Right ventricle myocardium inferior (tissue), 1 donor: ENCODE results near the gene ASPG. TPM values are rescaled to one million over a fixed set of nuclear protein-coding genes. Genes with fewer than 3 reads are reported as not detected.

ENCODE experiments used
- ATAC-seq: fragments of 200-7000 bp; cut with Tn5 transposase; one replicate; pipeline ENCODE4 v1.9.1; 2020; ENCODE audit warnings: mild to moderate bottlenecking, moderate library complexity
- DNase-seq: peaks from one replicate; pipeline ENCODE4 v3.0.0; 2021; ENCODE audit errors: missing footprints
- intact Hi-C: fragments of 100-400 bp; cut with DNase I; formaldehyde crosslinking; loops from one replicate; pipeline ENCODE4 v1.11.0; 2022
- total RNA-seq: library from RNA; stranded (reverse); fragmentation: NEBNext Ultra II Directional; extraction: Animal tissue kit (Norgen Biotek cat#: 25700); gene quantifications from one replicate; pipeline ENCODE4 v1.2.1, GENCODE V29; 2021
- donor health status: DM: no; HTN: yes; CAD: no; lungs with severe emphysema.

Gene ASPG
- total RNA-seq, 1 donor from 2014 or later: 27.5 TPM

GRCh38 chr14:104091061-104091926 is 5.8 kb downstream of the ASPG start:
- intact Hi-C loops: no loop called here
- no peak for ATAC-seq
- peak; percentile 68 for DNase-seq

GRCh38 chr14:104091927-104092771 is 6.6 kb downstream of the ASPG start:
- intact Hi-C loops: no loop called here
- no peak for ATAC-seq

GRCh38 chr14:104092931-104093365 is 7.4 kb downstream of the ASPG start:
- intact Hi-C loops: no loop called here
- DNase-seq (peak; percentile 63), ATAC-seq (no peak)

More at GRCh38 chr14:104091927-104092771, 6.6 kb downstream of the ASPG start:
- DNase-seq: peak; percentile 69

- peak; percentile 45 for DNase-seq
- no peak for ATAC-seq
- intact Hi-C loops: no loop called here
Observed at GRCh38 chr14:104093366-104094055, 8.0 kb downstream of the ASPG start.

GRCh38 chr14:104094056-104094708 is 8.7 kb downstream of the ASPG start:
- intact Hi-C loops: no loop called here
- DNase-seq (no peak), ATAC-seq (no peak)

- peak; percentile 38 for ATAC-seq
- intact Hi-C loops: no loop called here
- peak; percentile 76 for DNase-seq
Observed at GRCh38 chr14:104094709-104095425, 9.4 kb downstream of the ASPG start.

GRCh38 chr14:104095426-104096310 is 10.2 kb downstream of the ASPG start:
- peak; percentile 67 for DNase-seq
- intact Hi-C loops: no loop called here
- no peak for ATAC-seq

- intact Hi-C loops: no loop called here
- ATAC-seq: no peak
Observed at GRCh38 chr14:104096318-104096717, 10.8 kb downstream of the ASPG start.

GRCh38 chr14:104096751-104097700 is 11.5 kb downstream of the ASPG start:
- peak; percentile 44 for DNase-seq

More at GRCh38 chr14:104096318-104096717, 10.8 kb downstream of the ASPG start:
- peak; percentile 53 for DNase-seq

GRCh38 chr14:104098272-104099095 is 13.0 kb downstream of the ASPG start:
- no peak for ATAC-seq
- intact Hi-C loops: no loop called here
- peak; percentile 63 for DNase-seq

More at GRCh38 chr14:104096751-104097700, 11.5 kb downstream of the ASPG start:
- intact Hi-C loops: no loop called here
- no peak for ATAC-seq

- ATAC-seq (no peak), DNase-seq (peak; percentile 52)
- intact Hi-C loops: no loop called here
Observed at GRCh38 chr14:104099096-104100041, 13.9 kb downstream of the ASPG start.

- intact Hi-C loops: no loop called here
- DNase-seq: peak; percentile 48
- ATAC-seq: no peak
Observed at GRCh38 chr14:104100171-104101085, 14.9 kb downstream of the ASPG start.

- DNase-seq: peak; percentile 66
- intact Hi-C loops: no loop called here
- no peak for ATAC-seq
Observed at GRCh38 chr14:104101086-104101621, 15.7 kb downstream of the ASPG start.
